Measurements from ENCODE around the gene TMPRSS9.

DNA sequence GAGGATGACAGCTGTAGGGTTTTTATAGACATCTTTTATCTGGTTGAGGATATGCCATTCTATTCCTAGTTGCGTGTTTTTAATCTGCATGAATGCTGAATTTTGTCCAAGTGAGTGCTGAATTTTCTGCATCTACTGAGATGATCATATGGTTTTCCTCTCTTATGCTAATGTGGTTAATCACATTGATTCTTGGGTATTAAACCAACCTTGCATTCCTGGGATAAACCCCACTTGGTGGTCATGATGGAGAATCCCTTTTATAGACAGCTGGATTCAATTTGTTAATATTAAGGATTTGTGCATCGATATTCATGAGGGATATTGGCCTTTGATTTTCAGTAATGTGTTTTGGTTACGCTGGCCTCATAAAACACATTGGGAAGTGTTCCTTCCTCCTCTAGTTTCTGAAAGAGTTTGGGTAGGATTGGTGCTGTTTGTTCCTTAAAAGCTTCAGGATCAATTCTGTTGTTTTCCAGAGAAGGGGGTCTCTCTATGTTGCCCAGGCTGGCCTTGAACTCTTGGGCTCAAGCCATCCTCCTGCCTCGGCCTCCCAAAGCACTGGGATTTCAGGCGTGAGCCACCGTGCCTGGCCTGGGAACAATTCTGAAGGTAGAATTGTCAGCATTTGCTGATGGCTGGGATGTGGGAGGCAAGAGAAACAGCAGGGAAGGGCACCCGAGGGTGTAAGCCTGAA lies 44.8 kb upstream of the TMPRSS9 start:
- TF ChIP-seq ZNF610 (tag by site-specific recombination; IDR thresholded peaks at IDR 0.05; ENCODE audit: borderline replicate concordance) = no peak
- TF ChIP-seq, protein P1, sequence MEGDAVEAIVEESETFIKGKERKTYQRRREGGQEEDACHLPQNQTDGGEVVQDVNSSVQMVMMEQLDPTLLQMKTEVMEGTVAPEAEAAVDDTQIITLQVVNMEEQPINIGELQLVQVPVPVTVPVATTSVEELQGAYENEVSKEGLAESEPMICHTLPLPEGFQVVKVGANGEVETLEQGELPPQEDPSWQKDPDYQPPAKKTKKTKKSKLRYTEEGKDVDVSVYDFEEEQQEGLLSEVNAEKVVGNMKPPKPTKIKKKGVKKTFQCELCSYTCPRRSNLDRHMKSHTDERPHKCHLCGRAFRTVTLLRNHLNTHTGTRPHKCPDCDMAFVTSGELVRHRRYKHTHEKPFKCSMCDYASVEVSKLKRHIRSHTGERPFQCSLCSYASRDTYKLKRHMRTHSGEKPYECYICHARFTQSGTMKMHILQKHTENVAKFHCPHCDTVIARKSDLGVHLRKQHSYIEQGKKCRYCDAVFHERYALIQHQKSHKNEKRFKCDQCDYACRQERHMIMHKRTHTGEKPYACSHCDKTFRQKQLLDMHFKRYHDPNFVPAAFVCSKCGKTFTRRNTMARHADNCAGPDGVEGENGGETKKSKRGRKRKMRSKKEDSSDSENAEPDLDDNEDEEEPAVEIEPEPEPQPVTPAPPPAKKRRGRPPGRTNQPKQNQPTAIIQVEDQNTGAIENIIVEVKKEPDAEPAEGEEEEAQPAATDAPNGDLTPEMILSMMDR (tag by site-specific recombination; IDR thresholded peaks at IDR 0.05) = no peak
- no peak for TF ChIP-seq ZNF19 (tag by site-specific recombination; IDR thresholded peaks at IDR 0.05; ENCODE audit: low read depth)
- TF ChIP-seq ZNF292 (tag by site-specific recombination; IDR thresholded peaks at IDR 0.05; ENCODE audit: borderline replicate concordance, low read depth) = no peak
- no peak for TF ChIP-seq SP3 (tag by site-specific recombination; IDR thresholded peaks at IDR 0.05)
- TF ChIP-seq ZNF274 (IDR thresholded peaks at IDR 0.05; ENCODE audit: low read length) = no peak
- TF ChIP-seq ZNF274 (tag by site-specific recombination; IDR thresholded peaks at IDR 0.05; ENCODE audit: borderline replicate concordance) = no peak
- no peak for TF ChIP-seq ZIC2 (tag by site-specific recombination; IDR thresholded peaks at IDR 0.05)
- no peak for TF ChIP-seq ZSCAN16 (tag by site-specific recombination; IDR thresholded peaks at IDR 0.05)
- TF ChIP-seq ZNF692 (tag by site-specific recombination; IDR thresholded peaks at IDR 0.05) = no peak
- no peak for TF ChIP-seq ZNF169 (tag by site-specific recombination; IDR thresholded peaks at IDR 0.05)

All from HEK293 (cell line).